ENCODE results near the gene SLC29A4.
"Not testable (repeated sequence)": the region's sequence is repeated elsewhere in the genome, so short reads cannot be mapped to it uniquely, and the experiment has no call there.

- not testable (repeated sequence) for TF ChIP-seq CTCF (IDR thresholded peaks at IDR 0.05; ENCODE audit: low read length); EZH2 (IDR thresholded peaks at IDR 0.05; ENCODE audit: borderline replicate concordance, low read length)
These were observed 6.6 kb upstream of the SLC29A4 start for GRCh38 chr7:5276123-5276522.

All from OCI-LY1 (cell line).